Hepatic stellate cell (primary cell): ENCODE measurements around the gene USP20.

Experiments used
- DNase-seq: peaks from one replicate; pipeline ENCODE4 v3.0.0; 2011; ENCODE audit warnings: low spot score

USP20 gene

GRCh38 chr9:129823935-129824601 lies 11.2 kb upstream of the USP20 start, which contains the start of gene TOR1A:
Gene TOR1A (minus strand): TSS chr9:129824136. CDS start chr9:129824085, 51 bp downstream.
- DNase-seq = peak; percentile 91

GRCh38 chr9:129826344-129826743 lies 8.9 kb upstream of the USP20 start:
- no peak for DNase-seq

DNA sequence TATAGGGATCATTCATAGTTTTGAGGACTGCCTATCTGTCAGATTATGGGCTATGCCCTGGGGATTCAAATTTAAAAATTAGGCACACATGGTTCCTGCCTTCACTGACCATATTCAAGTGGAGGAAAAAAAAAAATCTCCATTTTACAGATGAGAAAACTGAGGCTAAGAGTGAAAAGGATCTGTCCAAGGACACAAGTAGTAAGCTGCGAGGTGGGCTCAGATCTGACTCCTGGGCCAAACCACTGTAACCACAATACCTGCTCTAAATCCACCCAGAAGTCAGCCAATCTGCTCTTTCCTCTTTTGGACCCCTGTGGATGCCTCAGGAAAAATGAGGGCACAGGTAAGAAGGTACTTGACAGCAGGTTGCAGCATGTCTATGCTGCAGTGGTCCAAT lies 8.5 kb upstream of the USP20 start:
- DNase-seq = no peak

GRCh38 chr9:129828051-129828450 lies 7.2 kb upstream of the USP20 start:
- DNase-seq = no peak

- no peak for DNase-seq
Measured at GRCh38 chr9:129828969-129829368, 6.3 kb upstream of the USP20 start.

DNA sequence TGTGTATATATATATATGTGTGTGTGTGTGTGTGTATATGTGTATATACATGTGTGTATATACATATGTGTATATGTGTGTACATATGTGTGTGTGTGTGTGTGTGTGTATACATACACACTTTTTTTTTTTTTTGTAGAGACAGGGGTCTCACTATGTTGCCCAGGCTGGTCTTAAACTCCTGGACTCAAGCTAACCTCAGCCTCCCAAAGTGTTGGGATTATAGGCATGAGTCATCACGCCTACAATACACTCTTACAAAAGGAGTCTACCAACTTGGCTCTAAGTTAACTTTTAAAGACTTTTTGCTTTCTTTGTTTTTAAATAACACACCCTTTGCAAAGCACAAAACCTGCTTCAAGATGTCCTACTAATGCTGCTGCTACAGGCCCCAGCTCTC lies 2.3 kb upstream of the USP20 start:
- DNase-seq = no peak

DNA sequence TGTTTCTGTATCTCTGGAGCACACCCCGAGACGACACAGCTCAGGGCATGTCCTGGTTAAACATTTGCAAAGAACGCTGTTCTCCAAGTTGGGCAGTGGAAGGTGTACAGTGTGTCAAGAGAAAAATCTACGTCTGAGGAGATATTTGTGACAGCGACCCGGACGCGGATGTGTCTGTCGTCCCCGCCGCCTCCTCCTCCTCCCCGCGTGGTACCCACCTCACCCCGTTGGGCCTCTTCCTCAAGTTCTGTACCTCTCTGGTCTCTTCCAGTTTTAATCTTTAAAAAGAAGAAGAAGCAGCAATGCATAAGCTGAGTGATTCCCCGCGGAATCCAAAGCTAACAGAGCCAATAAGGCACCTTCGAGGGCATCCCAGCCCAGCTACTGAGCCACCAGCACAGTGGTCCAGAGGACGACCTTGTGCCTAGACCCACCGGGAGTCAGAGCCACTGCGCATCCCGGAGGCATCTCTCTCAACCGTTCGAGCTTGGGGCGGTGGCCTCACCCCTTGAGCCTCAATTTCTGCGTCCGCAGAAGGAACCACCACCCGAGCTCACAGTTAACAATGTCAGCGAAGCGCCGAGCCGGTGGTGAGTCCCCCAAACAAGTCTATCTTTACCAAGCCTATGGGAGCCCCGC lies 650 bp upstream of the USP20 start:
- DNase-seq = peak; percentile 34

DNA sequence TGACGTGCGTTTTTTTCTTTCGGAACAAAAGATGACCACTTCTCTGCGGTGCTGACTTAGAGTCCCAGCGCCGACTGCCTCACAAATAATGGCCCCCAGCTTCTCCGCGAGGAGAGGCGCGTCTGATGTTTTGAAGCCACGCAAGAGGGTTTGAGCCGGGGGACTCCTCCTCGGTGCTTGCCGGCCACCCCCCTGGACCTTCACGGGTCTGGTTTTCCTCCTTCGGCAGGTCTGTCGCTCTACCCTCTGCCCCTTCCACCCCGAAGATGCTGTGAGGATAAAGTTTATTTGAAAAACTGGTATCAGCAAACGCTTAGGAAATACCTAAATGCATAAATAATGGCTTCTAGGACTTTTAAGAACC lies 584 bp downstream of the USP20 start:
- DNase-seq = no peak

GRCh38 chr9:129836311-129837007 lies 1.2 kb downstream of the USP20 start:
- no peak for DNase-seq

DNA sequence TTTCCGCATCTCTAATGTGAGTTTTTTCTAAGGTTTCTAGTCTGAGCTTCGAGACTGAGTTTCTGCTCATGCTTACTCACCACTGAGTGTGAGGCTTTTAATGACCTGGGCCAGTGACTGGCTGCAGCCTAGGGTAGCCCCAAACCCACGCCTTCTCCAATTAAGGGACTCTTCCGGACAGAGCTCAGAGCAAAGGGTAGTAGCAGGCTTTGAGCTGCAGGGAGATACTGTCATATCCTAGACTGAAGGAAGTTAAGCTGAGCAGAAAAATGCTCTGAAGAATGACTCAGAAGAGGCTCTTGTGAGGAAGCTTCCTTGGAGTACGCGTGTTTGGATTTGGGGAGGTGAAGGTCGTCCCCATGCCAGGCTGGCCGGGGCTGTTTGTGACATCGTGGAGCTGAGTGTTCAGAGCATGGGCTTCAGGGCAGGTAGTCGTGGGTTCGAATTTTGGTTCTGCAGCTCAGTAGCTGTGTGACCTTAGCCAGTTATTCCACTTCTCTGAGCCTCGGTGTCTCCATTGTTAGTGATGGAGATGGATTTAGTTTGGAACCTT lies 3.5 kb downstream of the USP20 start:
- peak; percentile 71 for DNase-seq

DNA sequence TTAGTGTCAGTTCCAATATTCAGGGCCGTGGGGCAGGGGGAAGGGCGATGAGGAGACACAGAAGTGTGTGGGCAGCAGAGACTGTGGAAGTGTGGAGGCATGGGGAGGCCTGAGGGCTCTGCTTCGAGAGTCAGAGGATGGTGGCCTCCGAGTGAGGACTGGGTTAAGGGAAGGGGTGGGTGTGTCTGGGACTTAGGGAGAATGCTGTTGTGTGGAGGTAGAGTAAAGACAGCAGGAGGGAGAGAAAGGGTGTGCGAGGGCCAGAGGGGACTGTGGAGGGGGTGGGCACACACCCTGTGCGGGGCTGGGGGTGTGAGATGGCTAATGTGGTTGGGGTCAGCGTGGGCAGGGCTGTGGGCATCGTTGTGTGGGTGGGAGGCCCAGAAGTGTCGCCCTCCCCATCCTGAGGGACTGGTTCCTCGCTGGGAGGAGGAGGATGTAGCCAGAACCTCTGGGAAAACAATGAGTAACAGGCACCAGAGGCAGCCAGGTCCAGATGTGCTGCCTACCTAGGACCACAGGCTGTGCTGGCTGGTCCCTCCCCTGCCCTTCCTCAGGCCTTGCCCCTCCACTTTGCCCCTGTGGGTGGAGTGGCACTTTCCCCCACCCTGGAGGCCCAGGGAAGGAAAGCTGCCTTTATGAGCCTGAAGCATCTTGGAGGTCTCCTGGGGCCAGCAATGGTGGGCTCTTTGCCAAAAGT lies 4.2 kb downstream of the USP20 start:
- DNase-seq = no peak

DNA sequence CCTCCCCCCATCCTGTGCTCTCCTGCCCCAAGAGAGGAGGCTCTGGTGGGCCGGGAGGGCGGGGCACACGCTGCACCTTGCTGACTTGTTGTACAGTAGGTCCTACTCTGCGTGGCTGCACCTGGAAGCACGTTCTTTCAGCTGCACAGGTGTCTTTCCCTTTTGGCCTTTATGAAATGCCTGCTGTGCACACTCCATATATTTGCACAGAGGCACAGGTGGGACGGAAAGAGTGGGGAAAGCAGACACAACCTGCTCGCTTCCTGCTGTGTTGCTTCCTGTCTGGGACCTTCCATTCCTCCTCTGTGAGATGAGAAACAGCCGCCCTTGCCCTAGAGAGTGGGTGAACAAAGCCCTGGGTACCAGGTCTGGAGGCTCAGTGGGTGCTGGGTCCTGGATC lies 4.8 kb downstream of the USP20 start:
- DNase-seq = no peak

DNA sequence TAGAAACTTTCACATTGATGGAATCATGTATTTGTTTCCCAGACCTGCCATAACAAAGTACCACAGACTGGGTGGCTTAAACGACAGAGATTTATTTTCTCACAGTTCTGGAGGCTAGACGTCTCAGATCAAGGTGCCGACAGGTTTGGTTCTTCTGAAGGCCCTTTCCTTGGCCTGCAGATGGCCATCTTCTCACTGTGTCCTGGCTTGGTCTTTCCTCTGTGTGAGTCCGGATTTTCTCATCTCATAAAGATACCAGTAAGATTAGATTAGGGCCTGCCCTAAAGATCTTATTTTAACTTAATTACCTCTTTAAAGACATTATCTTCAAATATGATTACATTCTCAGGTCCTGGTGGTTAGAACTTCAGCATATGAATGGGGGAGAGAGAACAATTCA lies 5.8 kb downstream of the USP20 start:
- DNase-seq = no peak

DNA sequence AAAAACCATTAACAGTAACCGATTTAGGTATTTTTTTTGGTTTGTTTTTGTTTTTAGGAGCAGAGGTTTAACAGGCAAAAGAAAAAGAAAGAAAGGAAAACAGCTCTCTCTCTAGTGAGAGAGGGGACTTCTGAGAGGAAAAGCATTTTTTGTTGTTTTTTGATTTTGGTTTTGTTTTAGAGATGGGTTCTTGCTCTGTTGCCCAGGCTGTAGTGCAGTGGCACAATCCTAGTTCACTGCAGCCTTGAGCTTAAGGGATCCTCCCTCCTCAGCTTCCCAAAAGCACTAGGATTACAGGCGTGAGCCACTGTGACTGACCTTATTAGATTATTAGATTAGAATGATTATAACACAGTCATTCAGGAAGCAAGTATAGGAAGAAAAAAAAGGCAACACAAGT lies 10.1 kb downstream of the USP20 start:
- DNase-seq = no peak

DNA sequence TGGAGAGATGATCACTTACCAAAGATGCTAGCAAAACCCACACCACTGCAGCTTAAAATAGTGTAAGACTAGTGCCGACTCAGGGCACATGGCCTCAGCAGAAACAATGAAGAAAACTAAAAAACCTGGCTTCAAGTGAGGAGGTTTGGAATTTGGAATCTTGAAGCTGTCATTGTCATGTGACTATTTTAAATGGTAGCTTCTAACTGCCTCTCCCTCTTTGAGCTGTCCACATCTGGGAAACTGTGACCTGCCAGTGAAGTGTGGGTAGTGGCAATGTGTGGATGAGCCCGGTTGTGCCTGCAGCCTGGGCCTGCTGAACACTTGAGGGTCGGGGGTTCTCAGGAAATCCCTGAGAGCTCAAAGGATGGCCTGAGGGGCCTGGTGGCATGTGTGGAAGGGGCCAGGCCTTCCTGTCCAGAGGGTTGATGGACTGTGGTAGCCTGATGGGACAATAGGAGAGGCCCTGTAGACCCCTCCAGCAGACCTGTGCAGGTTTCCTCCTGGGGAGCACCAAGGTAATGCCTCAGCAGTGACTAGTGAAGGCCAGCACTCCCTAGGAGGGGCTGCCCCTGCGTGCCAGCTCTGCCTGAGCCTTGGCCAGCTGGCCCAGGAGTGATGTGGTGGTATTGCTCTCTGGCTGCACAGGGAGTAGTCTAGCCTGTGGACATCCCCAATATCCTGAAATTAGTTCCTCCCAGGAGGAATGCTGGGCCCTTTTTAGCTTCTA lies 13.6 kb downstream of the USP20 start:
- DNase-seq = no peak

DNA sequence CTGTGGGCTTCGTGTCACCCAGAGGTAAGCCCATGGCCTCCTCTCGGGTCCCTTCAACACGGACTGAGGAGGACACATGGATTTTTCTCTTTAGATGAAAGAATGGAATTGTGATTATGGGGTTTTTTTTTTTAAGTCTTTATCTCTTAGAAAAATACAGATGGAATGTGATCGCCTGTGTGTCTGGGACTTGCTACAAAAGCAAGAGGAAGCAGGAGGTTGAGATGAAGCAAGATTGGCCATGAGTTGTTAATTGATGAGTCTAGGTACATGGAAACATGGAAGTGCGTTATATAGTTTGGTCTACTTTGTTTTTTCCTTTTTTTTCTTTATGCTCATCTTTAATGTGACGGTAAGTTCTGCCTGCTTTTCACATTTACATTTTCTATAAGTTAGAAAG lies 14.6 kb downstream of the USP20 start:
- no peak for DNase-seq

DNA sequence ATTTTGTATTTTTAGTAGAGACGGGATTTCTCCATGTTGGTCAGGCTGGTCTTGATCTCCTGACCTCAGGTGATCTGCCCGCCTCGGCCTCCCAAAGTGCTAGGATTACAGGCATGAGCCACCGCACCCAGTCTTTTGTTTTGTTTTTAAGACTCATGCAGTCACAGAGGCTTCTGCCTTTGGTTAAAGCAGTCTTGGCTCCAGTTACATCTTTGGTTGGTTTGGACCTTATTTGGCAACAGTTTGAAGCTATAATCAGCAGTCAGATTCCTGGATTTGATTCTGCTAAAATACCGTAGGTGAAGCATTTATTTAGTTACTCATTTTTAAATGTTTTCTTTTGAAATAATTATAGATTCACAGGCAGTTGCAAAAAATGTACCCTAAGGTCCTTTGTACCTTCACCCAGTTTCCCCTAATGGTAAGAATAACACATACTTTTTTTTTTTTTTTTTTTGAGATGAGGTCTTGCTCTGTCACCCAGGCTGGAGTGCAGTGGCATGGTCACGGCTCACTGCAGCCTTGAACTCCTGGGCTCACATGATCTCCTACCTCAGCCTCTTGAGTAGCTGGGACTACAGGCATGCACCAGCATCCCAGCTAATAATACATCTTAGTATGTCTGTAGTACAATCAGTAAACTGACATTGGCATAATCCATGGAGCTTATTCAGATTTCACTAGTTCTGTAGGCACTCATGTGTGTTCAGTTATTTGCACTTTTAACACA lies 15.7 kb downstream of the USP20 start:
- DNase-seq = no peak

GRCh38 chr9:129851821-129852220 lies 16.6 kb downstream of the USP20 start:
- DNase-seq = no peak

DNA sequence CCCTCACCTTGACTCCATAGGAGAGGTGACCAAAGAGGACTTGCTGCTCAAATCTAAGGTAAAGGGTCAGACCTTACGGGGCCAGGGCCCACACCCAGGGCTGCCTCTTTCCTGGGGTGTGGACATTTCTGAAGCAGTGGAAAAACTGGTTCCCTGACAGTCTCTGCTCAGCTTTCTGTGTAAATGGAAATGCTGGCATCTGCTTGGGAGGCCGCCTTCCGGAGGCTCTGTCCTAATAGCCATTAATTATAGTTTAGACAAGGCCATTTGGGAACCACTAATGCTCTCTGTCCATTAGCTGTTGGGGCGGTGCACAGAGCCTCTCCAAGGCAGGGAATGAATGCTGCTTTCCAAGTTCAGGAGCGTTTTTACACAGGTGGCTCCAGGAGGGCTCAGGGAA lies 17.3 kb downstream of the USP20 start:
- DNase-seq = no peak

DNA sequence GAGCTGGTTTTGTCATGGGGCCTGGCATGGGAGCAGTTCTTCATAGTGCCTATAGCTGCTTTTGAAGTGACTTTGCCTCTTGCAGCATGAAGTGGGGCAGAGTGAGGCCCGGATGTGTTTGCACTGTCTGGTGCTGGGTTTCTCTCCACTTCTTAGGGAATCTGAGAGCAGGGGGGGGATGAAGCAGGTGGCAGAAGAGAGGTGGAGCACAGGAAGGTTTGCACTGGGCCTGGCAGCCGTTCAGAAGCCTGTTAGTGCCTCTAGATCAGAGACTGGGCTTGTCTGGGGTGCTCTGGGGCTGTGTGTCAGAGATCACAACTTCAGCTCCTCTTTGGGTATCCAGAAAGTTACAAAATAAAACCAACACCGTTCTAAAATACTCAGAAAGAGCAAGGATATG lies 18.4 kb downstream of the USP20 start:
- DNase-seq = no peak

DNA sequence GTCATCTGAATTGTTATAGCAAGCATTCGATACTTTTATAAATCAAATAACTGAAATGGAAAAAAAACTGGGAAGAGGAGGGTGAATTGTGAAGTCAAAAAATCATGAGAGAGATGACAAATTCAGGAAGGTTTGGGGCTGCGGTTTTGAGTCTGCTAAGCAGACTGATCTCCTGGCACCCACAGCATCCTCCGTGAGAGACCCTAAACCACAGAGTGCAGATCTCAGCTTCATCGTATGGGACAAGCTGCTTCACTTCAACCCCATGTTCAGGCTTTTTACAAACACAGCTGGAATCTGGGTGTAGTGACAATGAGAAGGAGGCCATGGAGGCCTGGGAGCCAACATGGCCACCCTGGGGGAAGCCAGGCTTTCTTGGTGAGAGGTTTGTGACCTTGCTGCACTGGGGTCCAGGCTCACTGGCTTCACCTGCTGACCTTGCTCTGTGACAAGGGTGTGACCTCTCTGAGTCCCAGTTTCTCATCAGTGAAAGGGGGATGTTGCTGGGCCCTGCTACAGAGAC lies 19.4 kb downstream of the USP20 start:
- no peak for DNase-seq
